GM21528 (cell line): ENCODE results near the gene CHCHD2.
"Not testable (repeated sequence)": the region's sequence is repeated elsewhere in the genome, so short reads cannot be mapped to it uniquely, and the experiment has no call there.

Source experiments
- ATAC-seq: cut with Tn5 transposase; IDR thresholded peaks from one replicate; pipeline ENCODE4 v1.9.1; 2021; ENCODE audit warnings: mild to moderate bottlenecking, moderate library complexity; ENCODE audit not compliant: unreplicated experiment, low FRiP score

The CHCHD2 gene

DNA sequence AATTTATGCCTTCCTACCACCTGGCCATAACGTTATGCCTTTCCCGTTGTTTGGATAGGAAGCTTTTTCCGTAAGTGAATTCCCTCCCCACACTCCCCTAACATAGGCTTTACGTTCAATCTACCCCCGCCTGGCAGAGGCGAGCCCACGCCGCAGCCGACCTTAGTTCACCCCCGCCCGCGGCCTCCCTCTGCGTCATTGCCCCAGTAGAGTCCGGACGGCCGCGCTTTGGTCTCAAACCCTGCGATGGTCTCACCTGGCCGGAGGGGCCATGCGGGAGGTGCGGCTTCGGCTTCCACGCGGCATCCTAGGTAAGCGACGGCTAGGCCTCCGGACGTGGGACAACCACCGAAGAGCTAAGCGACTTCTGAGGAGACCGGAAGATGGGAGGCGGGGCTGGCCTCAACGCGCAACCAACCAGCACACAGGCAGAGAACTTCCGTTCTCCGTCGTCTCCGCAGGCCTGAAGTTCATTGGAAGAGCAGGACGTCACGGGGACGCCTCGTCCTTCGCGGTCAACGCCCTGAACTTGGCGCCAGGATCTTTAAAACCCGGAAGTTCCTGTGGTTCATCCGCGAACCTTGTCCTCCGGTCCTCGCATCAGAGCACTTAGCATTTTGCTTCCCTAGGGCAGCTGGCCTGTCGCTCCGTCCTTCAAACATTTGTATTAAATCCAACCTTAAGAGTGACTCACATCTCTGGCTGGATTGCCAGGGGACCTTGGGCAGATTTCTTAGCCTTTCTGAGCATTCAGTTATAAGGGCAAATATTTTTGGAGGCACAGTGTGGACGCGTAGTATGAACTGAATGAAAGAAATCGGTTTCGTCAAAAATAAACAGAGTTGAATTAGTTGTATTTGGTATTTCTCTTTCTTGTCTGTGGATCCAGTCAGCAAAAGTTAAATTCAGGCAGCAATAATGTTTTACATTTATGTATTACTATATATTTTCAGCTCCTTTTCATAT is at the start of gene CHCHD2:
Gene CHCHD2, minus strand, starts transcription at position 369 of the 966 bp plus-strand sequence. Its CDS starts 63 bp downstream, at position 306.
- peak; percentile 100 for ATAC-seq

DNA sequence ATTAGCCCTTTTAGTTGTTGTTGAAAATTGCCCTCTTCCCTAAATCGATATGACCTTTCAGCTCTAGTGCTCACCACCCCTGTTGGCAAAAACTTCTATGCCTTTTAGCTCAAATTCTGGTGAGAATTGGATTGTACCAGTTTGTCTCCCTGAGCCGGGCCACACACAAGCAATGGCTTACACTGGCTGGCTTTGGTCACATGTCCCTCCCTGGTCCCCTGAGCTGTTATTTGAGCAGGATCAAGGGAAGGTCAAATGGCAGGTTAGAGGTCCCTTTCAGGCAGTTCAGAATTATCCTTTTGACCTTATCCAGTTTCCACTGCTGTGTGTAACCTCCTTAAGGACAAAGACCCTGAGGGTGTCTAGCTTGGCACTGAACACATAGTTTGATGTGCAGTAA is 24.8 kb upstream of the CHCHD2 start:
- not testable (repeated sequence) for ATAC-seq

DNA sequence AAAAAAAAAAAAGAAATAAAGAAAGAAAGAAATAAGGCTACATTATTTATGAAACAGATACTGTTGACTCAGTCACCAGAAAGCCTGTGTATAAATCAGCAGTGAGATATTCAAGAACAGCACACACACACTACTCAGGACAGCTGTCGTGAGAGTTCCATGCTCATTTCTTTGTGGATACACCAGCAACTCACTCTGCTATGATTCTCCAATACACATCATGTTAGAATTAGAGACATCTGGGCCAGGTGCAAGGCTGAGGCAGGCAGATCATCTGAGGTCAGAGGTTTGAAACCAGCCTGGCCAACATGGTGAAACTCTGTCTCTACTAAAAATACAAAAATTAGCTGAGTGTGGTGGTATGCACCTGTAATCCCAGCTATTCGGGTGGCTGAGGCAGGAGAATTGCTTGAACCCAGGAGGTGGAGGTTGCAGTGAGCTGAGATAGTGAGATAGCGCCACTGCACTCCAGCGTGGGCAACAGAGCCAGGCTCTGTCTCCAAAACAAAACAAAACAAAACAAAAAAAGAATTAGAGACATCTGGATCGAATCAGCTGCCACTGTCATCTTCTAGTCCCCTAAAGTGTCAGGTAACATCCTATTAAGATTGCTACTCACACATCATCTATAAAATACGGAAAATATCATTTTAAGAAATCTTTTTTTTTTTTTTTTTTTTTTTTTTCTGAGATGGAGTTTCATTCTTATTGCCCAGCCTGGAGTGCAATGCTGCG is 21.1 kb upstream of the CHCHD2 start:
- no peak for ATAC-seq

DNA sequence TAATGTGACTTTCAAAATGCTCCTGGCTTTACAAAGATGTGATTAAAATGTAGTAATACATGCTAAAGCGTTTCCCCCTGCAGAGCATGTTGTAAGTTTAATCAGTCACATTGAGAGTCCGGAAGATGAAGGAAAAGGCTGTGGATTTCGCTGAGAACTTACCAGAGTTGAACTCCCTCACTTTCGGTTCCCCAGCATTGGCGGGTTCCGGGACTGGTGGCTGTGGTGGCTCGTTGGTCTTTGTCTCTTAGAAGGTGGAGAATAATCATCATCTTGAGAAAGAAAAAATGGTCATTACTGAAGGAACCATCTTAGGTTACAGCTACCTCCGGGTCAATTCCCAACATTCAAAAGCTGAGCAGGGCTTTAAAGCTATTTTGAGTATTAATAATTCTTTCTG is 19.6 kb upstream of the CHCHD2 start:
- no peak for ATAC-seq

GRCh38 chr7:56124981-56125380 is 18.7 kb upstream of the CHCHD2 start:
- no peak for ATAC-seq

DNA sequence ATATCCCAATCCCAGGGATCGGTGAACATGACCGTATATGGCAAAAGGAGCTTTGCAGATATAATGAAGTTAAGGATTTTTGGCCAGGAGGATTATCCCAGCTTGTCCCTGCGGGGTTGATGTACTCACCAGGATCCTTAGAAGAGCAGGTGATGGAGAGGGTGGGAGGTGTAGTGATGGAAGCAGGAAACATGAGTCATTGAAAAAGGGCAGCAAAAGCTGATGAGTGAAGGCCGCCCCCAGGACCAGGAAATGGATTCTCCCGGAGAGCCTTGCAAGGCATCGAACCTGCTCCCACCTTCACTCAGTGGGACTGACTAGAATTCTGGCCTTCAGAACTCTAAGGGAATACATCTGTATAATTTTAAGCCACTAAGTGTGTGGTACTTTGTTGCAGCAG is 15.2 kb upstream of the CHCHD2 start:
- ATAC-seq: no peak

DNA sequence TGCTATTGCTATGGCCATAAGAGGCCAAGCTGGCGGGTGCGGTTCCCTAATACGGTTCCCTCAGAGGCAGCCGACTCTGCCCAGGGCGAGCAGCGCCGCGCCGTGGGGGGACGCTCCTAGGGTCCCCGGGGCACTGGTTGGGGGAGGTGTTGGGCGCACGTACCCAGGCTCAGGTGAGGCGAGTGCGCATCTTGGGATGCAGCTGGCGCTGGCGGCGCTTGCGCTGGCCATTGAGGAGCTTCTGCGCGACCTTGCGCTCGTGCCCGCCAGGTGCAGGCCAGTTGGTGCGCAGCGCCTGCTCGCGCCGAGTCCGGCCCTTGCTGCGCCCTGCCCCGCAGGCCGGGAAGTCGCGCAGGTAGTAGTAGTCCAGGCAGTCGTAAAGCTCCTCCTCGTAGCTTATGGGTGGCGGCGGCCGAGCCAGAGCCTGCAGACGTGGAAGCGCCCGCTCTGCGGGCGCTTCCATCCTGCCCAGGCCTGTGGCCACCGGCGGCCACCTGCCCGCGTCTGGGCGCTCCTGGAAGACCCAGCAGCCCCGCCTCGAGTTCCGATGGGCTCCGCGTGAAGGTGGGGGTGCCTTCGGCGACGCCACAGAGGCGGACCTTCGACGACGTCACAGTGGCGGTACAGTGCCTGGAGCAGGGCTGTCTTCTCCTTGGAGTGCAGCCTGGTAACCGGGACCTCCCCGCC is 9.7 kb upstream of the CHCHD2 start, which contains the start of gene NUPR2:
Gene NUPR2, minus strand, starts transcription at position 566 of the 687 bp plus-strand sequence. Its CDS starts 103 bp downstream, at position 463.
- no peak for ATAC-seq

DNA sequence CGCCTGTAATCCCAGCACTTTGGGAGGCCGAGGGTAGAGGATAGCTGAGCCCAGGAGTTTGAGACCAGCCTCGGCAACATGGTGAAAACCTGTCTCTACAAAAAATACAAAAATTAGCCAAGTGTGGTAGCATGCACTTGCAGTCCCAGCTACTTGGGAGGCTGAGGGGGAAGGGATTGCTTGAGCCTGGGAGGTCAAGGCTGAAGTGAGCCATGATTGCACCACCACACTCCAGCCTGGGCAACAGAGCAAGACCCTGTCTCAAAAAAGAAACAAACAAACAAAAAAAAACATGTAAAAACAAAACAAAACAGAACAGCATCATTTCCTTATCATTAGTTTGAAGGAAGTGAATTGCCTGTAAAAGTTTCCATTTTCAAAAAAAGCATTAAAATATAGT is 6.0 kb upstream of the CHCHD2 start:
- ATAC-seq: not testable (repeated sequence)

DNA sequence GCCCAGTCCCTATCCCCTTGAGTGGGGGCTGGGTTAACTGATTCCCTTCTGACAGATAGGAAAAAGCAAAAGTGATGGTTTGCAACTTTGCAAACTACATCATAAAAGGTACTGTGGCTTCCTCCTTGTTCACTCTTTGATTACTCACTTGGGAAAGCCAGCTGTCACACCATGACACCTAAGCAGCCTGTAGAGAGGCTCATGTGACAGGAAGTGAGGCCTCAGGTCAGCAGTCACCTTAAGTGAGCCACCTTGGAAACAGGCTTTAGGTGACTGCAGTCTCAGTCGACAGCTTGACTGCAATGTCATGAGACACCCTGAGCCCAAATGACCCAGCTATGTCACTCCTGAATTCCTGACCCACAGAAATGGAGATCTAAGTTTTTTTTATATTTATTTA is 4.3 kb upstream of the CHCHD2 start:
- no peak for ATAC-seq

- no peak for ATAC-seq
Measured at GRCh38 chr7:56107954-56108258, 1.6 kb upstream of the CHCHD2 start.

- no peak for ATAC-seq
Measured at GRCh38 chr7:56105508-56105907, 768 bp downstream of the CHCHD2 start.

DNA sequence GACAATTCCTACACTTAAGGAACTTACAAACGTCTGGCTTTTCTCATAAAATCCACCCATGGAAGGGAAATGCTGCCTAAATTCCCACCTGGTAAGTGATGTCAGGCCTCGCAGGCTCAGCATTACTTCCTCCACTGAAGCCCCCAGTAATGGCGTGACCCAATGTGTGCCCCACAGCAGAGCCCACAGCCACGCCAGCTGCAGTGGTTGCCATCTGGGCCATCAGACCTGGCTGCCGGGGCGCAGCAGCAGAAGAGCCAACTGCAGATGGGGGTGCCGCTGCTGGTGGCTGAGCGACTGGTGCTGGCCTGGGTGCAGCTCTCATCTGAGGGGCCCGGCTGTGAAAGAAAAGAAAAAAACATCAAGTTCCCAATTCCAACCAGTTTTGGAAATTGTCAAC is 2.1 kb downstream of the CHCHD2 start:
- not testable (repeated sequence) for ATAC-seq

- ATAC-seq: no peak
Measured at GRCh38 chr7:56099653-56100052, 6.6 kb downstream of the CHCHD2 start.

- not testable (repeated sequence) for ATAC-seq
Measured at GRCh38 chr7:56098187-56099008, 7.9 kb downstream of the CHCHD2 start.

DNA sequence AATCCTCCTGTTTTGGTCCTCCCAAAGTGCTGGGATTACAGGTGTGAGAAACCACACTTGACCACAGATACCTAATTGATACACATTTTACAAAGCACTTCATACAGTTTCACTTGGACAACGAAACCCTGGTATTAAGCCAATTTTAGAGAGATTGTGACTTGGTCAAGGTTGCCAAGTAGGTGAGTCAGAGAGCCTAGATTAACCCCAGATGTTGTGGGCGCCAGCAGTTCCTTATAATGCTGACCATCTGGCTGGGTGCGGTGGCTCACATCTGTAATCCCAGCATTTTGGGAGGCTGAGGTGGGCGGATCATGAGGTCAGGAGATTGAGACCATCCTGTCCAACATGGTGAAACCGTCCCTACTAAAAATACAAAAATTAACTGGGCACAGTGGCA is 8.6 kb downstream of the CHCHD2 start:
- no peak for ATAC-seq

DNA sequence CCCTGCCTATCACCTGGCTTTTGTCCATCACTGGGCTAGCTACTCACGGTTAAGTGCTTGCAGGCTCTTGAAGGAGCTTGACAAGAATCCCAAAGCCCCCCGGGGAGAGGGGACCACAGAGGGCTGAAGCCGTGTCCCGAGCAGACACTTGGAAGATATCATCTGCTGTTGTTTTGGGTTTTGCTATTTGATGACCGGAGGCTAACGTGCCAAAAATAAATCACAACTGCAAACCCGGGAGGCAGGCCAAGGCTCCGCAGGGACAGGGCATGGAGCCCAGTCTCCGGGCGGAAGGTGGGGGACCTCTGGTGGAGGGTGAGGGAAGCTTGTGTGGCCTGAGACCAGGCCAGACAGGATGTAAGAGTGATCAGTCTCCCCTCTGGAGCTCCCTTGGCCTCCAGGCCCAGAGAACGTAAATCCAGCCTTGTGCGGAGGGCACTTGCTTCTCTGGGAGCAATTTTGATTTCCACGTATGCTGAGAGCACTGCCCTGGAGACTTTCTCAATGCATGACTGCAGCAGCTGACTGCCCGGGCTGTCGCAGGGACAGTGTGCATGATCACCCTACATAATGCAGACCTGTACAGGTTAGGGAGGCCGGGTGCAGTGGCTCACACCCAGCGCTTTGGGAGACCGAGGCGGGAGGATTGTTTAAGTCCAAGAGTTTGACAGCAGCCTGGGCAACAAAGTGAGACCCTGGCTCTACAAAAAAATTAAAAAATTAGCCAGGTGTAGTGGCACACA is 13.3 kb downstream of the CHCHD2 start, which contains the start of gene PHKG1:
Gene PHKG1, minus strand, starts transcription at position 164 of the 743 bp plus-strand sequence. CDS start 4,011 bp downstream, outside the sequence.
- ATAC-seq: no peak

DNA sequence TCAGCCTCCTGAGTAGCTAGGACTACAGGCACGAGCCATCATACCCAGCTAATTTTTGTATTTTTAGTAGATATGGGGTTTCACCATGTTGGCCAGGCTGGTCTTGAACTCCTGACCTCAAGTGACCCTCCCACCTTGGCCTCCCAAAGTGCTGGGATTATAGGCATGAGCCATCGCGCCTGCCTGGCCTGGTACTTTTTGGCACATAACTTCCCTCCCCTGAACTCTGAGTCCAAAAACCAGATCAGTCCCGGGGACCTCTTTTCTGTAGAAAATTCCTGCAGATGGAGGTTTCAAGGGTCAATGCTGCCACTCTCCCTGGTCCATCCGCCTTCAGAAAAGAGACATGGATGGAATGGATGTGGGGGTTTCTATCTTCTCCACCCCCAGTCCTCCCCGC is 13.9 kb downstream of the CHCHD2 start:
- not testable (repeated sequence) for ATAC-seq

DNA sequence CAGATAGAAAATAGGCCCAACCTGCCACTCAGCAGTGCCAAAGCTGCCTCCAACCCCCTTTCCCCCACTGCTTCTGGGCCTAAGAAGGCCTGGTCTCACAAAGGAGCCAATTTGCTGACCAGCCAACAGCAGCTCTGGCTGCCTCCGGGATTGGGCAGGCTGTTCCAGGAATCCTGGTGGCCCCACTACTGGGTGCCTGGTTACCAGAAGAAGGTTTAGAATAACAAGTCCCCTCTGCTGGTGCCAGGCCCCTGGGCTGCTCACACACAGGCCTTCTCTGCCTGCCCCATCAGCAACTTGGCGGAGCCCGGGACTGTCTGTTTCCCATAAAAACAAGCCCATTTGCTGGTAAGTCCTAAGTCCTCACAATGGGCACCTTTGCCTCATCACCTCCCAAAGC is 14.7 kb downstream of the CHCHD2 start:
- no peak for ATAC-seq

- ATAC-seq: no peak
Measured at GRCh38 chr7:56087445-56087844, 18.8 kb downstream of the CHCHD2 start.
